DMS 273 (cell line): ENCODE results near the gene DIDO1.
A peak's percentile ranks its signal among the peaks of the same experiment; 100 is the strongest.

Experiments used
- DNase-seq: peaks from one replicate; lab custom pipeline; 2025; ENCODE audit not compliant: unreplicated experiment; lab: John Stamatoyannopoulos, UW

The DIDO1 gene

GRCh38 chr20:62880935-62881661 lies 45.2 kb downstream of the DIDO1 start:
- no peak for DNase-seq

- no peak for DNase-seq
Observed at GRCh38 chr20:62880147-62880934, 46.0 kb downstream of the DIDO1 start.

GRCh38 chr20:62879275-62880146 lies 46.8 kb downstream of the DIDO1 start:
- no peak for DNase-seq

GRCh38 chr20:62878244-62879038 lies 47.9 kb downstream of the DIDO1 start:
- no peak for DNase-seq

- no peak for DNase-seq
Observed at GRCh38 chr20:62876902-62877816, 49.1 kb downstream of the DIDO1 start.

GRCh38 chr20:62876501-62876901 lies 49.8 kb downstream of the DIDO1 start:
- DNase-seq, result no peak

GRCh38 chr20:62875419-62876361 lies 50.6 kb downstream of the DIDO1 start:
- peak; percentile 96 for DNase-seq

- DNase-seq, result no peak
Observed at GRCh38 chr20:62874964-62875344, 51.4 kb downstream of the DIDO1 start.

GRCh38 chr20:62873681-62874031 lies 52.6 kb downstream of the DIDO1 start:
- peak; percentile 69 for DNase-seq

GRCh38 chr20:62873280-62873679 lies 53.0 kb downstream of the DIDO1 start:
- DNase-seq, result no peak

GRCh38 chr20:62872862-62873261 lies 53.4 kb downstream of the DIDO1 start:
- no peak for DNase-seq

- DNase-seq, result no peak
Observed at GRCh38 chr20:62872184-62872847, 54.0 kb downstream of the DIDO1 start.

GRCh38 chr20:62864207-62864606 lies 62.1 kb downstream of the DIDO1 start:
- DNase-seq, result no peak

- peak; percentile 89 for DNase-seq
Observed at GRCh38 chr20:62861726-62862336, 64.5 kb downstream of the DIDO1 start, which contains the start of gene TCFL5. Gene TCFL5 (minus strand): TSS chr20:62861822. CDS start chr20:62861670, 152 bp downstream.

GRCh38 chr20:62860924-62861691 lies 65.2 kb downstream of the DIDO1 start:
- DNase-seq, result peak; percentile 70

- DNase-seq, result peak; percentile 62
Observed at GRCh38 chr20:62860391-62860923, 65.8 kb downstream of the DIDO1 start.
